Activated T-cell treated with anti-CD3 and anti-CD28 coated beads for 1 hour (primary cell): ENCODE measurements around the gene KIF26B.
"Not testable (repeated sequence)": the region's sequence is repeated elsewhere in the genome, so short reads cannot be mapped to it uniquely, and the experiment has no call there.

Experiments
- DNase-seq: peaks from one replicate; pipeline ENCODE4 v3.0.0-alpha.2; 2020; ENCODE audit warnings: low read depth

The KIF26B gene

DNA sequence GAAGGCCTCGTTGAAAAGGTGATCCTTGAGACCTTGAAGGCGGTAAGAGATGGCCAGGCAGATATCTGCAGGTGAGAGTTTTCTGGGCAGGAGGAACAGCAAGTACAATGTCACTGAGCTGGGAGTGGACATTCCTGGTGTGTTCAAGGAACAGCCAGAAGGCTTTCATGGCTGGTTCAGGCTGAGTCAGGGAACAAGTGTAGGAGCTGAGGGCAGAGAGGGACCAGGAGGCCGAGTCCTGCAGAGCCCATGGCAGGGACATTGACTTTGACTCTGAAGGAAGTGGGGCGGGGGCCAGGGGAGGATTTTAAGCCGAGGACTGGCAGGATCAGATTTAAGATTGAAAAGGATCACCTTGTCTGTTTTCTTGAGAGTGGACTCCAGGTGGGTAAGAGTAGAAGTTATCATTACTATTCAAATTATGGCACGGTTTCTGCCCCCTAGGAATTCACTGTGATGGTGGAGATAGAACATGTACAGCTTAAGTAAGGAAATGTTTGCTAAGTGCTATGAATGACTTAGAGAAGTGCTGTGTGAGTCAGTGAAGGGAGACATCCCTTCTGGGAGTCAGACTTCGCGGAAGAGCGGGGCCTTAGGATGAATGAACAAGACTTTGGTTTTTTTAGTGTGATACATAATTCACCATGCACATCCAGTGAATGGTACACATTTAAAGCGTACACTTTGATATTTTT is 202.3 kb downstream of the KIF26B start:
- no peak for DNase-seq

DNA sequence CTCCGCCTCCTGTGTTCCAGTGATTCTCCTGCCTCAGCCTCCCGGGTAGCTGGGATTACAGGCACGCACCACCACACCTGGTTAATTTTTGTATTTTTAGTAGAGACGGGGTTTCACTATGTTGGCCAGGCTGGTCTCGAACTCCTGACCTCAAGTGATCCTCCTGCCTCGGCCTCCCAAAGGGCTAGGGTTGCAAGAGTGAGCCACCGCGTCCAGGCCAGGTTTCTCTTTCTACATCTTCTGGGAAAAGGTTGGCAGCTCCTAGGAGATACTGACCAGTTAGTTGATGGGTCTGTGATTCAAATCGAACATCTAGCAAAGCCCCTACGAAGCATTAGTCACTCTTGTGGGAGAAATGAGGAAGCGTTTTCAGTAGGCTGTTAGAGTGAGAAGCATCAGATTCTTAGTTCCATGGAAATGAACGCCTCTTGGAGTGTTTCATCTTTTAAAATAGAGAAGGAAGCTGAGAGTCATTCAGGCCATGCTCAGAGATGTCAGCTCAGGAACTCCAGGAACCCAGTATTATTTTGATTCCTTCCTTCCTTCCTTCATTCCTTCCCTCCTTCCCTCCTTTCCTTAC is 204.4 kb downstream of the KIF26B start:
- DNase-seq: not testable (repeated sequence)

DNA sequence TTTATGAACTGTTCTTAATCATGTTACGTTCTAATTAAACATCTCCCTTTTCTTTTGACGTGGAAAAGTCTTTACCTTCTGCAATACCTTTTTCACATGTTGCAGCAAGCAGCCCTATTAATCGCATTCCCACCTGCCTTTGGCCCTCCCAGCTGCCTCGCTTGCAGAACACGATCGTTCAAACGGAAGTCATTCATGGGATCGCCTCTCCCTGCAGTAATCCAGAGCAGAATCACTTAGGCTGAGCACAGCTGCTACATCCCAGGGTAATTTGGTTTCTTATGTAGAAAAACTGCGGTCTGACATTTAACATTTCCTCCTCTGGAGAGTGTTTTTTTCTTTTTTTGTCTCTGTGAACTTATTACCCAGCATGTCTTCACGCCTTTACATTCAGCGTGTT is 206.3 kb downstream of the KIF26B start:
- no peak for DNase-seq

DNA sequence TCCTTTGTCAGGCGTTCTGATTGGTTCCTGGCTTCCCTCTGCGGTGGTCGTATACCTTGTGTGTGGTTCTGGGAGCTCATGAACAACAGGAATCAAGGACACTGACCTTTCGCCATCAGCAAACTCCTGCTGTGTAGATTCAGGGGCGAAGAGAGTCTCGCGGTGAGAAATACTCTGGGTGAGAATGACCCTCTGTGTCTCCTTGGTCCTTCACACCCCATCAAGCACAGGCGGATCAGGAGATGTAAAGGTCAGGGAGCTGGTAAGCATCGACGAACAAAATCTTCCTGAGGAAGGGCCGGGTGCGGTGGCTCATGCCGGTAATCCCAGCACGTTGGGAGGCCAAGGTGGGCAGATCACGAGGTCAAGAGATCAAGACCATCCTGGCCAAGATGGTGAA is 207.2 kb downstream of the KIF26B start:
- DNase-seq: no peak

DNA sequence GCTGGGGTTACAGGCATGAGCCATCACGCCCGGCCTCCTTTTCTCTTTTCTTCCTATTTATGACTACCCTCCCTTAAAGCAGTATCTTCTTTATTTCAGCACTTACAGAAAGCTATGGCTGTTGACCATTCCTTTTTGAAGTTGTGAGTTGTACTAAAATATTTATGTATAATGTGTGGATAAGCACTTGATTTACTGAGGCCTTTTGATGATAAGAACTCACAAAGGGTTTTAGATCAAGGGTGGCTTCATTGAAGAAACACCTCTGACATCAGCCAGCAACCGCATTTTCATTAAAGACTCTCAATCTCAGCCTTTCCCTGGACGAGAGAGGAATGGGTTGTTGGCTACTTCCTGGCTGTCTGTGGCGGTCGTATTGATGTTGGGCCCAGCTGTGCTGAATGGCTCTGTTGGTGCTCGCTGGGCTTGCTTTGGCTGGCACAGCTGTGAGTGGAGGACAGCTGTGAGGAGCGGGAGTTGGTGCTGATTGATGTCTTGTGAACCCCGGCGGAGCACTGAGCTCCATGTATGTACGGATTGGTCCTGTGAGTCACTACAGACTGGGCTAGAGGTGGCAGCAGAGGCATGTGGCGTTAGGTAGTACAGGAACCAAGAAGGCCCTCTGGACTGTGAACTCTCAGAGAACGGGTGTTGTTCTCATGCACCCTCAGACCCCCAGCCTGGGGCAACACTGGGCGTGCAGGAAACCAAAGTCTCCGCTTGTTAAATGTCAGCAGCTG is 208.8 kb downstream of the KIF26B start:
- DNase-seq: no peak

DNA sequence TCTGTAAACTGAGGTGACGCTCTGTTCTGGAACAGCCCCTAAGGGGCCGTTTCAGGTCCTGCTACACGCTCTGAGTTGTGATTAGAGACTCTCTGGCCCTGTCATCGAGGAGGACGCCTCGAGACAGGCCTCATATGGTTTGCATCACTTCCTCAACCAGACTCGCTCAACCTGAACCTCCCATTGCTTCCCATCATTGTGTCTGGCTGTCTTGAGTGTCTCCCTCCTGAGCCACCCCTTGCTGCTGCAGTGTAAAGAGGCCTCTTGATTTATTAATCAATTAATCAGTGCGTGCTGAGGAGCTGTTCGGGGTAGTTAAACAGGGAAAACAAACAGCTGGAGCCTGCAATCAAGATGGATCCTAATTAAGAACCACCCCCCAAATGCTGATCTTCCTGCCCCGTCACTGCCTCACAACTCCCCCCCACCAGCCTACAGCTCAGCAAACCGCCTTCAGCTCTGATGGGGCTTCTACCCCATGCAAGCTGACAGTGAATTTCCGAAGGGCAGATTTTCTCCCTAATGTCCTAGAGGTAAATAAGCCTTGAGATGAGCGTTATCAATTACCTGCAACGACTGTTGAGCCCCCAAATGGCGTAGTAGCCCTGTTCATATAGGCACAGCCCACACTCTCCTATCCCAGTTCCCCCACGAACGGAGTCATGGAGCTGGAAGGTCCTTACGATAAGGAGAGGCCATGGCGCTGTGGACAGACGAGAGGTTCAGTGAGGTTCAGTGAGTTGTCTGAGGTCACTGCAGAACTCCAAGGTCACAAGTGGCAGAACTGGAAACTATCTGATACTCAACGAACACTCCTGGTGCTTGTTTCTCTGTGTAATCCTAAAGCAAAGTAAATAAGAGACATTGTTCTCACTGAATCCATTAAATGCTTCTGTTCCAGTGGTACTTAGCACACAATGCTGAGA is 210.6 kb downstream of the KIF26B start:
- no peak for DNase-seq

DNA sequence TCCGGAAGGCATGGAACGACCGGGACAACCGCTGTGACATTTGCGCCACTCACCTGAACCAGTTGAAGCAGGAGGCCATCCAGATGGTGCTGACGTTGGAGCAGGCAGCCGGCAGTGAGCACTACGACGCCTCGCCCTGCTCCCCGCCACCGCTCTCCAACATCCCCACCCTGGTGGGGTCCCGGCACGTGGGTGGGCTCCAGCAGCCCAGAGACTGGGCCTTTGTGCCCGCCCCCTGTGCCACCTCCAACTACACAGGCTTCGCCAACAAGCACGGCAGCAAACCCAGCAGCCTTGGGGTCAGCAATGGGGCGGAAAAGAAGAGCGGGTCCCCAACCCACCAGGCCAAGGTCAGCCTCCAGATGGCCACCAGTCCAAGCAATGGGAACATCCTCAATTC is 212.1 kb downstream of the KIF26B start:
- DNase-seq: no peak

DNA sequence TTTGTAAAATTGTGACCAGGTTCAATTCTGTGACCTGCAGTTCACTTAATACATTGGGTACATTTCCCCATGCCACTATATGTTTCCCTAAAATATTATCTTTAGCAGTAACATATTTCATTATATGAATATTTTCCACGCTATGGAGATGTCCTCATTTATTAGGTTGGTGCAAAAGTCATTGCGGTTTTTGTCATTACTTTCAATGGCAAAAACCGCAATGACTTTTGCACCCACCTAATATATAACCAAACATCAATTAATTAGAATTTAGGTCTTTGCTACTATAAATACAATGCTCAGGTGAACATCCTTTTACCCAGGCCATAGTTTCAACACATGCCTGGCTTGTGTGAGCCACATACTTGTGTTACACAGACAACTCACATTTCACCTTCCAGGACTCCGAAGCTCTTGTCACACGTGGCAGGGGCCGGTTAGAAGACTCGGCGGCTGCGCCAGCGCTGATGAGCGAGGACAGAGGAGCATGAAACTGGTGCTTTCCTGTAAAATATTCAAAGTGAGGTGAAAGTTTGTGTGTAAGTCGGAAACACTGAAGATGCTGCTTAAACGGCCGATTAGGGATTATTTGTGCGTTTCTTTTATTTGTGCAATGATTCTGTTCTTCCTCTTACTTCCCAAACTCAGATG is 215.5 kb downstream of the KIF26B start:
- no peak for DNase-seq

DNA sequence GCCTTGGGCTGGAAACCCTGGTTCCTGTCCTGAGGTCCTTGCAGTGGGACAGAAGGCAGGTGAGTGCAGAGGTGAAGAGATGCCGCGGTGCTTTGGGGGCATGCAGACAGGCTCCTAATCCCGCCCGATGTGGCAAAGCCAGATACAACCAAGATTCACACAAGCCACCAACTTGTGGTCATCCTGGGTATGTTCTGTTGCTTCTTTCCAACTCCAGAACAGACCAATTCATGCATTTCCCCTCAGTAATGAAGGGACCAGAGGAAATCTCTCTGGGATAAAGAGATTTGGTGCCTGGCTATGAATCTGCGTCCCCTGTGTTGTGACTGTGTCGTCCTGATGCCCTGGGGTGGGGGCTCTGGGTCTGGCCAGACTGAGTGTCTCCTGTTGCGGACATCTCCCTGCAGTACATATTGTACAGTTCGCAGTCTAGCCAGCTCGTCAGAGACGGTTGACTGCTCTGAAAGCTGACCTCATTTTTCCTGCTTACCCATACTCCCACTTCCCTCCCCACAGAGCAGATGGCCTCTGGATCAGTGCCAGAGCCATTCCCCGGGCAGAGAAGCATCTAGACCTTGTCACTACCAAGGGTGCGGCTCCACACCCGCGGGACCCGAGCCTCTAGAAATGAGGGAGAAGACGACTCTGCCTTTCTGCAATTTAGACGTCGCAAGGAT is 216.3 kb downstream of the KIF26B start:
- DNase-seq: no peak

DNA sequence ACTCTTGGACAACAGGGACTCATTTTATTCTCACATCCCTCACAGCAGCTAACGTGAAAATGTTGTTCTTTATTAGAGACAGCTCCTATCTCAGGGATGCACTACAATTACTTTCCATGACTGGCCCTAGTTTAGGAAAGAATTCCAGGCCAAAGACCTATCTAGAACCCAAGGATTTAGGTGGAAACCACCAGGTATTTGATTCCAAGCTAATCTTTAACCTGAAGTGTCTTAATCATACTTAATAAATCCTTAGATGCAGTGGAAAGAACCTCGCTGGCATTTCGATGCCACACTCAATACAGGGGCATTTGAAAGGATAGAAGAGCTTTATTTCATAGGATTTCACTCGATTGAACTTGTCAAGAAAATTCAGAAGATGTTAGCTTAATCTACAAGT is 218.3 kb downstream of the KIF26B start:
- DNase-seq: no peak

DNA sequence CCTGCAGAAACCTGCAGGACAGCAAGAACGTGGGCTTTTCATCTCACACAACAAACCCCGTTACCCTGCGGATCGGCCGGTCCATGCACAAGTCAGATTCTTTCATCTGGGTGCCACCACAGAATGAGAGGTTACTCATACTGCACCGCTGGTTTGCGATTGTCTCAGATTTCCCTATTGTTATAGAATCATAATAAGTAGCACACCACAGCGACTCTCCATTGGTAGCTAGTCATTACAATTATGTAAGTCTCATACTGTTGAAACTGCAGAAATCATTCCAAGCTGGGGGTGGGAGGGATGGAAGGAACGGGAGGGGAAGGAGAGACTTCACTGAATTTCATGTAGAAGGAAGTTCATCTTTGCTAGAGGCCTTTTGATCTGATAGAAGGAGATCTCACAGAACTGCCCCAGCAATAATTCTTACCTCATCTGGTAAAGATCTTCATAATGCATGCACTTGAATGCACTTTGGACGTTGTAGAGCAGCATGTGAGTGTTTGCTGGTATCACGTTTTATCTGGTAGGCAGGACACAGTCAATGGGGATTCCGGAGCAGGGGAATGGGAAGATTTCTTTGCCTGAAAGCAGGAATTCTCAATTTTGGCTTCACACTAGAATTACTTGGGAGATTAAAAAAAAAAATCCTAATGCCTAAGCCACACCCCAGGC is 221.1 kb downstream of the KIF26B start:
- no peak for DNase-seq

DNA sequence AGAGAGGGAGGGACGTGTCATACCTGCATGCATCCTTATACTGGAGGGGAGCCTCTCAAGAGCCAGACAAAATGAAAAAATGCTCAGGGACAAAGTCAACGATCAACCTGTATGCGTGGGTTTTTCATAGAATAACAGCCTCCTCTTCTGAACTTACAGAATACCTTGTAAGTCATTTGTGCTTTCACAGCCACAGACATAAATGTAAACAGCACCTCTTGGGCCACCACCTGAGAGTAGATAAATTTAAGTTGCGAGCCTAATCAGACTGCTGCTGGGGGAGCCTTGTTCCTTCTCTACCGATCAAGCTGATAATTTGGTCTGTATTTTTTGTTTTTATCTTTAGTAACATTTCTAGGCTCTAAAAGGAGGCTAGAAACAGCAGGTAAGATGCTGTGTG is 223.1 kb downstream of the KIF26B start:
- no peak for DNase-seq

DNA sequence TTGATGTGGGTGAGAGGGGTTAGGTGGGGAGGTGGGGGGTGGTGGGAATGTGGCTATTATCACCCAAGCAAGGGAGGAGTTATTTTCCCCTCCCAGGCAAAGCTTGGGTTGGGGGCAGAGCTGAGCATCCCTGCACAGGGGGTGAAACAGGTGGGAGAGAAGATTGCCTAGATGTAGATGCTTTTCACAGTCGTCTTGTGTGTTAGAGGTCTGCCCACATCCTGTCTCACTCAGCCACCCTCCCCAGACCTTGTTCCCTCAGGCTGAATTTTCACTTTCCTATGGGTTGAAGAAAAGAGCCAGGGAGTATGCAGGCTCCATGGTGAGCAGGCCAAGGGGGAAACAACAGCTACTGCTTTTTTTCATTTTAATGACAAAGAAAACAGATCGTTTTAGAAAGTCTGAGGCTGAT is 223.5 kb downstream of the KIF26B start:
- DNase-seq: no peak

DNA sequence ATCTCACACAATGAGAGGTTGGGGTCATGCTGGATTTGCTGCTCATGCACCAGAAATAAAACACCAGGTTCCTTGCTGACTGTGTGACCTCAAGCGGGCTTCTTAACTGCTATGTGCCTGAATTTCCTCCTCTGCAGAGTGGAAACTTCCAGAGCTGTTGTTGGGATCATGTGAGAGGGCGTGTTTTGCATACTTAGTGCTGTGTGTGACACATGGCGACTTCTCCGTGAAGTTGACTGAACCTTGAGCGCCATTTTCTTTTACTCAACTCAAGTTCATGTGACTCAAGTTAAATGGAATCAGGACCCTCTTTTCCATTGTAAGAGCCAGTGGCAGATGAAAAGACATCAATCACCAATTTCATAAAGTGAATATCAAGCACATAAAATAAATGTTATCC is 224.0 kb downstream of the KIF26B start:
- no peak for DNase-seq

DNA sequence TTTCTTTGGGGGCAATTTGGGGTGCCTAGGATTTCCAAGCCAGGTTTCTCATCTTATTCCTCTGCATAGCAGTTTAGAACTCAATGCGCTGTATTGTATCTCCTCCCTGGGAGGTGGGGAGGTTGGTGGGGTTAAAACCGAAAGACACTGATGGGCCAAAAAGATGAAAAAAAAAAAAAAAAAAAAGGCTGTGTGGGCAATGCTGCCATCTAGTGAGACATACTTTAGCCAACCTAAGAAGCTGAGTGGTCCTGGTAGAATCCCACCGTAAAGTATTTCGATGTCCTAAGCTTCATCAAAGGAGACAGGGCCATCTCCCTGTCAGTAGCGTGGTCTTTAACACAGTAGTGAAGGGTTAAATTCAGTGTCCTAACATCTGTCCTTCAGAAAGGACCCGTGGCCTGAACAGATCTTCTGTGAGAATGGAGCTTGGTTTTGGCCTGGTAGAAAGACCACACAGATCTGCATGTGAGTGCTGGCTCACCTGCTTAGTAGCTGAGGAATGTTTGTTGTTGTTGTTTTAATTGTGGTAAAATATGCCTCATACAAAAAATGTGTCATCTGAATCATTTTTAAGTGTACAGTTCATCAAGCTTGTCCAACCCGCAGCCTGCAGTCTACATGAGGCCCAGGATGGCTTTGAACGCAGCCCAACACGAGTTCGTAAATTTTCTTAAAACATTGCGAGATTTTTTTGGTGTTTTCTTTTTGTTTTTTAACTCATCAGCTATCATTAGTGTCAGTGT is 226.2 kb downstream of the KIF26B start:
- DNase-seq: no peak

DNA sequence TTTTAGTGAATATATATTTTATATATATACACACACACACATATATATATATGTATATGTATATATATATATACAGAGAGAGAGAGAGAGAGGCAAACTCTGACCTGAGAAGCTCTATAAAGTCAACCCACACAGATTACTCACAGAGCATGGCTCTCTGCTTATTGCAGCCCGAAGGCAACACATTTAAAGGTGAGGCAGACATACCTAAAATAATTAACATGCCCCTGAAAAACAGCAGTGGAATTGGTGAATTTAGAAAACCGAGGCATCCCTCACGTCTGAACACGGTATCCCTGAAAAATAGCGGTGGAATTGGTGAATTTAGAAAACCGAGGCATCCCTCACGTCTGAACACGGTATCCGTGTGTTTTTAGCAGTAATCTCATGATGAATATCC is 228.2 kb downstream of the KIF26B start:
- no peak for DNase-seq

DNA sequence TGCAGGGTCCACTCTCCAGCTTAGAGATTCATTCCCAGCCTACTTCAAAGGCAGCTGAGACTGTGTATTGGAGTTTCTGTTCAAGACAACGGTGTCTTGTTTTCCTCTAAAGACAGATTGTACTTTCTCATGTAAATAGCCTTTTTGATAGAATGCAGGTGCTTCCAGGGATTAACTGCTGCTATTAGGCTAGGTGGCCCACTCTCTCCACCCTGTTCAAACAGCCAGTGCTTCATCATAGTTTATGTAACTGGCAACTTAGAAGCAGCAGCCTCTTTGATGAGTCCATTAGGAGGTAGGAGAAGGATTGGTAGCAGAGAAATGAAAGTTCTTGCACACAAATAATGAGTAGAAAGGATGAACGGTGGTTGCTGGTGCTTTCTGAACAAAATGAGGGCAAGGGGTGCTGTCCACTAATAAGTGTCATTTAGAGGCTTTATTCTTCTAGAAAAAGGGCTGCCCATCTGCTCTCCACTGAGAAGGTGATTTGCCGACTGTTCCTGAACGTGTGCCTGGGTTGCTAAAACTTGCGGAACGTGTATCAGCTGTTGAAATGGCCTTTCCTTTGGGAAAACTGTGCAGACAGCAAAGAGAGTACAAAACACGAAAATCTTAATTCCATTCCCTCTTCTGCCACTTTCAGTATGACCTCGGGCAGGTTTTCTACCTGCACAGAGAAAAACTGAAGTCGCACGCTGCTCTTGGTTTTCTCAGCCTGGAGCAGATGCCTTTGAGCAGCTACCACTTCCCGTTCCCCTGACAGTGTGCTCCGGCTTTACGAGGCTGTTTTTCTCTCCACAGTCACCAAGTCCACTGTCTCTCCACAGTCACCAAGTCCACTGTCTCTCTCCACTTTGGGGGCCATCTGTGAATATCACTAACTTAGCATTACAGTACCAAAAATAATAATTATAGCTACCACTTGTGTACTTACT is 228.9 kb downstream of the KIF26B start:
- DNase-seq: no peak

DNA sequence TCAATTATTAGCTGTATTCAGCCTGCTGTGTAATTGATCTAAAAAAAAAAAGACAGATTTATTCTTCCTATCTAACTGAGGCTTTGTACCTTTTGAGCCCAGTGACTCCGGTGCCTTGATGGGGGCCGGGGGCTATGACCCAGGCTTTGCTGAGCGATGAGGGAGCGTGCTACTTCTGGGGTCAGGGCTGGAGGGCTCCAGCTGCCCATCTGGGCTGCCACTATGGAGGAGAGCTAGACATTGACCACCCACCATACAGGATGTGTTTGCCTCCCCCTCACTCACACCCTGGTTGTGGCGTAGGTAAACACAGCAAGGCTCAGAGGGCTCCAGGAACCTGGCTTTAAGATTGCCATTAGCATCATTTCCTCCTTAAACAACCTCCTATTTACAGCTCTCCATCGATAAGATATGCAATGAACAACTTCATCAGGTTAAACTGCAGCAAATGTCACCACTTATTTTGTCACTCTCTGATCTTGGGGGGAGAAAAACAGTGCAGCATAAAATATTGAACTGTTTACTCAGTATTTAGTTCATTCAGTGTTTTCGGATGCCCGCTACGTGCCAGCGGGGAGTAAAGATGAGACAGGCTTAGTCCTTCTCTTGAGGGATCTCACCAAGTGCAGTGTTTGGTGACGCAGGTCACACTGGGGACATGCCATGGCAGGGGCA is 231.6 kb downstream of the KIF26B start:
- no peak for DNase-seq
